ENCODE results near the gene TNFSF15.

Gene TNFSF15

DNA sequence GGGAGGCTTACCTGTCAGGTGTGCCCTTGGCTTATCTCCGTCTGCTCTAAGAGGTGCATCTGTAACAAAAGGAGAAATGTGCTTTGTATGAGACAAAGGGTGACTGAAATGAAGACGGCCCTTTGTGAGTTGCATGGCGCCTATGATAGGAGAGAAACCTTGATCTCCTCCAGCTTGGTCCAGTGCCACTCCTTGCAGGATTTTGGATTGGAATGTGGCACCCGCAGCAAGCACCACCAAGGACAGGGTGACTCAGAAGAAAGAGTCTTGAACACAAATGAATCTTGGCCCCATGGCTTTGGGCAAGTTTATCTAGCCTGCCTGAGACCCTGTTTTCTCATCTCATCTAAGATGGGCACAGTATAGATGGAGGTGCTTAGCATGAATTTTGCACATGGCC lies 13.4 kb downstream of the TNFSF15 start:
- TF ChIP-seq, protein P1, sequence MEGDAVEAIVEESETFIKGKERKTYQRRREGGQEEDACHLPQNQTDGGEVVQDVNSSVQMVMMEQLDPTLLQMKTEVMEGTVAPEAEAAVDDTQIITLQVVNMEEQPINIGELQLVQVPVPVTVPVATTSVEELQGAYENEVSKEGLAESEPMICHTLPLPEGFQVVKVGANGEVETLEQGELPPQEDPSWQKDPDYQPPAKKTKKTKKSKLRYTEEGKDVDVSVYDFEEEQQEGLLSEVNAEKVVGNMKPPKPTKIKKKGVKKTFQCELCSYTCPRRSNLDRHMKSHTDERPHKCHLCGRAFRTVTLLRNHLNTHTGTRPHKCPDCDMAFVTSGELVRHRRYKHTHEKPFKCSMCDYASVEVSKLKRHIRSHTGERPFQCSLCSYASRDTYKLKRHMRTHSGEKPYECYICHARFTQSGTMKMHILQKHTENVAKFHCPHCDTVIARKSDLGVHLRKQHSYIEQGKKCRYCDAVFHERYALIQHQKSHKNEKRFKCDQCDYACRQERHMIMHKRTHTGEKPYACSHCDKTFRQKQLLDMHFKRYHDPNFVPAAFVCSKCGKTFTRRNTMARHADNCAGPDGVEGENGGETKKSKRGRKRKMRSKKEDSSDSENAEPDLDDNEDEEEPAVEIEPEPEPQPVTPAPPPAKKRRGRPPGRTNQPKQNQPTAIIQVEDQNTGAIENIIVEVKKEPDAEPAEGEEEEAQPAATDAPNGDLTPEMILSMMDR (IDR thresholded peaks at IDR 0.05; ENCODE audit: low read depth, low read length): no peak
- no peak overlapping the region for H3K4me3 ChIP-seq (replicated peaks in 1 of 2; ENCODE audit: low read depth in 2 of 2, low read length in 2 of 2)
- DNase-seq (ENCODE audit: low read depth in 2 of 2): no peak

DNA sequence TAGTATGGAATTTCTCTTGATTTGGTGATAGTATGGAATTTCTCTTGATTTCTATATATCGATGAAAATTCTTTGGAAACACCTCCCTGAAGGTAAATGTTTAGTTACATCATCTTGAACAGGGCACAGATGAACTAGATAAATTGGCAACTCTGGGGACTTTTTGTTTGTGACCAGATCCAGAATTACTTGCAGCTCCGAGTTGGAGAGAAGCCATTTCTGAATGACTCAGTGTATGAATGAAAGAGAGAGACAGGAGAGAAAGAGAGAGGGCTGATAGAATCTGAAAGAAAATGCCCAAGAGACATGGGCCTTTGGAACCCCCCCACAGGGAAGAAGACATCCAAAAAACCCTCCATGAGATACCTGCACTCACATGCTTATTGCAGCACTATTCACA lies 14.1 kb downstream of the TNFSF15 start:
- TF ChIP-seq, protein P1 (IDR thresholded peaks at IDR 0.05; ENCODE audit: low read depth, low read length): no peak
- H3K4me3 ChIP-seq (replicated peaks in 1 of 2; ENCODE audit: low read depth in 2 of 2, low read length in 2 of 2): no peak overlapping the region
- DNase-seq (ENCODE audit: low read depth in 2 of 2): no peak

DNA sequence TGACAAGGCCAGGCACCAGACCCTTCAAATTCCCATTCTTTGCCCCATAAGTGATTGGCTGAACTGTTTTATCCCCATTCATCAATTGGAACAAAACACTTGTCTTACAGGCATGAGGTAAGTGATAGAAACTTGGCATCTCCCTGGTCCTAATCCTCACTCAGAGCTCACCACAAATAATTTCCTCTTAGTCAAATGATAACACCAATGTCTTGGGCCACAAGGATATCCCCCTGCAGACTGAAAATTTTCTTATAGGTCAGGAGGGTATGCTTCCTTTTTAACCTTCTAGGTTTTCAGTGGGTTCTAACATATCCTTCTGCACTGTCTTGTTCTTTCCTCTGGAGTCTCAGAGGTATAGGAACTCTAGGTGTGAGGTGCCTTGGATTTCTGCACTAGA lies 14.5 kb downstream of the TNFSF15 start:
- H3K4me3 ChIP-seq (replicated peaks in 1 of 2; ENCODE audit: low read depth in 2 of 2, low read length in 2 of 2): no peak overlapping the region
- TF ChIP-seq, protein P1 (IDR thresholded peaks at IDR 0.05; ENCODE audit: low read depth, low read length): no peak
- DNase-seq (ENCODE audit: low read depth in 2 of 2): no peak

DNA sequence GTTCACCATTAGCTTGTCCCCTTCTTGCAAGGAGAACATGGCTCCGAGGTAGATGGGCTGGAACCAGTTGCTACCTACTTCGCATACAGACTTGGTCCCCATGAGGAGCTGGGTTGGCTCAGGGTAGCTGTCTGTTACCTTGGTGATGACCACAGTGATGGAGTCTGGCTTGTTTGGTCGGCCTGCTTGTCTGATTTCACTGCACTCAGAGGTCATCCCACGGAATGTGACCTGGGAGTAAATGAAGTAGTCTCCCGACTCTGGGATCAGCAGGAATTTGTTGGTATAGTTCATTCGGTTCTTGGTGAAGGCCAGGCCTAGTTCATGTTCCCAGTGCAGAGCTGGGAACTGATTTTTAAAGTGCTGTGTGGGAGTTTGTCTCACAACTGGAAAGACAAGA lies 15.3 kb downstream of the TNFSF15 start:
- no peak overlapping the region for H3K4me3 ChIP-seq (replicated peaks in 1 of 2; ENCODE audit: low read depth in 2 of 2, low read length in 2 of 2)
- no peak for DNase-seq (ENCODE audit: low read depth in 2 of 2)
- TF ChIP-seq, protein P1 (IDR thresholded peaks at IDR 0.05; ENCODE audit: low read depth, low read length): no peak

DNA sequence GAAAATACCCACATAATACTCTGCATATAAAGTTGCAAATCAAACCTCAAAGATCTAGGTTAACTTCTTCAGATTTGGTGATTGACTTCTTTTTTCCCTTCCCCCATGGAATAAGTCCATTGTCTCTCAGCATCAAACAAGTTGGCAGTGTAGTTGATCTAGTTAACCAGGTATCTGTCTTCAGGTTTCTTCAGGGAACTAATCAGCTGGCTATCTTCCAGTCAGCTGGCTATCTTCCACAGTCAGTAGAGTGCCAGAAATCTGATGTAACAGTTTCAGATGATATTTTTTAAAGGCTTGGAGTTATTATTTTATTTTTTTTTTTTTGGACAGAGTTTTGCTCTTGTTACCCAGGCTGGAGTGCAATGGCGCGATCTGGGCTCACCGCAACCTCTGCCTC lies 16.8 kb downstream of the TNFSF15 start:
- no peak for DNase-seq (ENCODE audit: low read depth in 2 of 2)
- TF ChIP-seq, protein P1 (IDR thresholded peaks at IDR 0.05; ENCODE audit: low read depth, low read length): no peak

DNA sequence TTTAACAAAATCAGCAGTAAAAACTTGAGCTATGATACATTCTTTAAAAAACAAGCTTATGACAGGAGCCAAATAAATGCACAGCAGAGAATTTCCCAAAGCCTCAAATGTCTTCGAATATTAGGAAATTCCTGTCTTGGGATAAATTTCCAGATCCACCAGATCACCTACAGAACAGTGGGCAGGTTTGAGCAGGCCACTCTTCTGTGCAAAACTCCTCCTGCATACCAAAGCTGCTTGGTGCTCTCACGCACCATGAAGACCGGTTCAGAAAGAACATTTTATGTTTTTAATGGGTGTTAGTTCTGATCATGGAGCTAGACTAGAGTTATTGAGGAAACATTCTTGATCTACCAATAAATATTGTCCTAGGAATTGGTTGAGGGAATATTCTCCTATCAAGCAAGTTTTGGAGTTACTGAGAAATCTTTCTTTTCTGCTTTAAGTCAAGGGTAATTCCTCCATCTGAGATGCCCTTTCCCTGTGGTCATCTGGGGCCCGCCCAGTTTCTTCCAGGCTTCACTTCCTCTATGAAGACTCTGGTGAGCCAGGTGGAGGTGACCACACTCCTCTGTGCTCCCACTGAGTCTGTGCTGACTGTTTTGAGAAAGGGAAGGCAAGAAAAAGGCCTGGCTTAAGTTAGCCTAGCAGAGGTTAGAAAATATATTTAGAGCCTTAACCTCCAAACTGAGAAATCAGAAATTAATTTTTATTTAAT lies 17.9 kb downstream of the TNFSF15 start:
- no peak overlapping the region for H3K4me3 ChIP-seq (replicated peaks in 1 of 2; ENCODE audit: low read depth in 2 of 2, low read length in 2 of 2)
- TF ChIP-seq, protein P1 (IDR thresholded peaks at IDR 0.05; ENCODE audit: low read depth, low read length): no peak
- no peak for DNase-seq (ENCODE audit: low read depth in 2 of 2)

More for the DNA sequence above, 16.8 kb downstream of the TNFSF15 start:
- no peak overlapping the region for H3K4me3 ChIP-seq (replicated peaks in 1 of 2; ENCODE audit: low read depth in 2 of 2, low read length in 2 of 2)

DNA sequence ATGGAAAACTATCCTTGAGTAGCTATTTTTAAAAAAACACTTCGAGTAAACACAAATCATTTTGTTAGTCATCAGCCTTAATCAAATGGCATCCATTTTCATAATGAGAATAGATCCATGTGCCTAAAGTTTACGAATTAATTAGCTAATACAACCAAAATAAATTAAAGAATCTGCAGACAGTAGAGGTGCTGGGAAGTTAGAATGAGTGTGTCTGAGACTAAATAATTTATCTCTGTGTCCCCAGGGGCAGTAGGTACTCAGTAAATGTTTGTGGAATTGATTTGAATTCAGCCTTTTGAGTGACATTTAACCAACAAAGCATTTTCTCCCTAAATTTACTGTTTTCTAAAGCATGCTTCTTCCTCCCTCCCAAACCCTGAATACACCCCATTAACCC lies 18.6 kb downstream of the TNFSF15 start:
- no peak overlapping the region for H3K4me3 ChIP-seq (replicated peaks in 1 of 2; ENCODE audit: low read depth in 2 of 2, low read length in 2 of 2)
- no peak for DNase-seq (ENCODE audit: low read depth in 2 of 2)
- TF ChIP-seq, protein P1 (IDR thresholded peaks at IDR 0.05; ENCODE audit: low read depth, low read length): no peak
